SJSA1 (cell line): ENCODE data around the gene FGD4. TPM values are rescaled to one million over a fixed set of nuclear protein-coding genes. Genes with fewer than 3 reads are reported as not detected.
"Not testable (repeated sequence)": the region's sequence is repeated elsewhere in the genome, so short reads cannot be mapped to it uniquely, and the experiment has no call there.

Experiments
- DNase-seq, 2 experiments: peaks; one replicate each; pipeline ENCODE4 v3.0.0-alpha.2; 2015 to 2020; ENCODE audit warnings: low spot score in 2 of 2, low read depth in 1 of 2
- H3K27ac ChIP-seq: fragments of 250-450 bp; sonication (Bioruptor Pico); 2 replicates; pipeline ENCODE4 v1.5.1; 2020; ENCODE audit warnings: mild to moderate bottlenecking, moderate library complexity
- H3K27me3 ChIP-seq: fragments of 250-450 bp; sonication (Bioruptor Pico); replicated peaks from 2 replicates; pipeline ENCODE4 v1.5.1; 2020; ENCODE audit warnings: mild to moderate bottlenecking, moderate library complexity
- H3K36me3 ChIP-seq: fragments of 250-450 bp; sonication (Bioruptor Pico); 2 replicates; pipeline ENCODE4 v1.5.1; 2020; ENCODE audit warnings: mild to moderate bottlenecking
- H3K4me1 ChIP-seq: fragments of 250-450 bp; sonication (Bioruptor Pico); replicated peaks from 2 replicates; pipeline ENCODE4 v1.6.1; 2021; ENCODE audit warnings: mild to moderate bottlenecking
- H3K4me3 ChIP-seq: fragments of 250-450 bp; sonication (Bioruptor Pico); 2 replicates; pipeline ENCODE4 v1.5.1; 2020; ENCODE audit warnings: mild to moderate bottlenecking
- H3K9me3 ChIP-seq: fragments of 250-450 bp; sonication (Bioruptor Pico); replicated peaks from 2 replicates; pipeline ENCODE4 v1.5.1; 2020; ENCODE audit warnings: mild to moderate bottlenecking
- total RNA-seq: library from RNA; depleted of rRNA; stranded (reverse); fragments of >200 nt; shearing (Covaris generic); gene quantifications from 2 replicates; pipeline ENCODE4 v1.2.3, GENCODE V29; 2014

Gene FGD4
- total RNA-seq, 1 experiment from 2014 or later: 2.8 TPM

DNA sequence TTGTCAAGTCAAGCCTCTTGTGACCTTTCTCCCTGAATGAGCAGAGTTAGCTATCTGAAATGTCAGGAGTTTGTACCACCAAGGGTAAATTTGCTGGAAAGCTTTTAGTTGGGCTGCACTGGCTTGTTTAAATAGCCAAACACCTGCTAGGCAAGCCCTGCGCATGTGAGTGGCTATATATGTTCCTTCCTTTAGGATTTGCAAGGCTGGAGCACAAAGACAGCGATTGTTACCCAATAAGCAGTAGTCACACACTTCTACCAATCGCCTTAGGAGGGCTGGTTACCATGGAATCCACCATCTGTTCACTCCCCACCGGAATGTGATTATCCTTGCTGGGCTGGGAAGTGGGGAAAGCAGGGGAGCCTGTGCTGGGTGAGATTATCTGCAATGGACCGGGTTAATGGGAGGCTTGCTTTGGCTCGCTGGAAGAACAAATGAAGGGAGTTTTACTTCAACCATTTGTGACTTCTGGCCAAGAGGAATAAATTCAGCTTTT, 102.5 kb downstream of the FGD4 start:
- H3K9me3 ChIP-seq: no peaks in the 10 kb centered on the region
- no peak overlapping the region for H3K4me3 ChIP-seq
- no peaks in the 10 kb centered on the region for H3K27me3 ChIP-seq
- DNase-seq: no peak
- H3K36me3 ChIP-seq: no peaks in the 10 kb centered on the region
- no peaks in the 10 kb centered on the region for H3K4me1 ChIP-seq
- no peak overlapping the region for H3K27ac ChIP-seq

- Histone ChIP-seq H3K27ac (no peak overlapping the region), H3K4me1 (no peaks in the 10 kb centered on the region), H3K36me3 (no peaks in the 10 kb centered on the region), H3K9me3 (no peaks in the 10 kb centered on the region), H3K4me3 (no peak overlapping the region), H3K27me3 (no peaks in the 10 kb centered on the region)
- DNase-seq: no peak
These were observed 103.5 kb downstream of the FGD4 start for GRCh38 chr12:32502693-32503502.

GRCh38 chr12:32503730-32504129, 104.4 kb downstream of the FGD4 start:
- H3K9me3 ChIP-seq: no peaks in the 10 kb centered on the region; the same call in 1 of the 2 replicates
- no peak for DNase-seq
- H3K4me1 ChIP-seq: no peaks in the 10 kb centered on the region
- H3K27ac ChIP-seq: no peak overlapping the region
- H3K27me3 ChIP-seq: no peaks in the 10 kb centered on the region
- H3K36me3 ChIP-seq: no peaks in the 10 kb centered on the region
- H3K4me3 ChIP-seq: no peak overlapping the region

GRCh38 chr12:32504591-32504990, 105.2 kb downstream of the FGD4 start:
- H3K4me1 ChIP-seq: no peaks in the 10 kb centered on the region
- no peaks in the 10 kb centered on the region for H3K36me3 ChIP-seq
- no peaks in the 10 kb centered on the region; the same call in 1 of the 2 replicates for H3K9me3 ChIP-seq
- H3K27ac ChIP-seq: no peak overlapping the region
- no peak for DNase-seq
- H3K27me3 ChIP-seq: no peaks in the 10 kb centered on the region
- H3K4me3 ChIP-seq: no peak overlapping the region

- no peaks in the 10 kb centered on the region for H3K4me1 ChIP-seq
- no peak overlapping the region for H3K4me3 ChIP-seq
- H3K36me3 ChIP-seq: no peaks in the 10 kb centered on the region
- H3K9me3 ChIP-seq: no peaks in the 10 kb centered on the region; the same call in 1 of the 2 replicates
- no peaks in the 10 kb centered on the region for H3K27me3 ChIP-seq
- no peak for DNase-seq
- H3K27ac ChIP-seq: no peak overlapping the region
These were observed 105.9 kb downstream of the FGD4 start for GRCh38 chr12:32505067-32505945.

- H3K4me3 ChIP-seq, H3K9me3 ChIP-seq, DNase-seq, H3K27me3 ChIP-seq, H3K27ac ChIP-seq, H3K4me1 ChIP-seq, H3K36me3 ChIP-seq: not testable (repeated sequence)
These were observed 108.0 kb downstream of the FGD4 start for GRCh38 chr12:32507096-32507941.

DNA sequence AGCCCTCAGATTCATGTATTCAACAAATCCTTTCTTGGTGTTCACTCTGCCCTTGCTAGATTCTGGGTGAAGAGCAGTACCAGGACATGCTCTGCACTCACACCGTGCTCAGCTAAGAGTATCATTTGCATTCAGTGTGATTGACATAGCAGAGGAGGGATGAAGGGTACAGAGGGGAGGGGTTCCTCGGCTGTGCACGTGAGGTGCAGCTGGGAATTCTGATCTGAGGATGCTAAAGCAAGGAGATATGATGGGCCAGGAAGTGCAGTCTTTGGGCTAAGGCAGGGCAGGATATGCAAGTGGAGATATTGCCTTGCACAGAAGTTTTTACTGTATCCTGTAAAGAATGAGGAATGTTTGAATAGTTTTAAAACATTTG, 108.6 kb downstream of the FGD4 start:
- Histone ChIP-seq H3K27me3 (no peaks in the 10 kb centered on the region), H3K36me3 (no peaks in the 10 kb centered on the region), H3K4me1 (no peaks in the 10 kb centered on the region), H3K4me3 (no peak overlapping the region), H3K9me3 (no peaks in the 10 kb centered on the region; the same call in 1 of the 2 replicates), H3K27ac (no peak overlapping the region)
- DNase-seq: no peak

DNA sequence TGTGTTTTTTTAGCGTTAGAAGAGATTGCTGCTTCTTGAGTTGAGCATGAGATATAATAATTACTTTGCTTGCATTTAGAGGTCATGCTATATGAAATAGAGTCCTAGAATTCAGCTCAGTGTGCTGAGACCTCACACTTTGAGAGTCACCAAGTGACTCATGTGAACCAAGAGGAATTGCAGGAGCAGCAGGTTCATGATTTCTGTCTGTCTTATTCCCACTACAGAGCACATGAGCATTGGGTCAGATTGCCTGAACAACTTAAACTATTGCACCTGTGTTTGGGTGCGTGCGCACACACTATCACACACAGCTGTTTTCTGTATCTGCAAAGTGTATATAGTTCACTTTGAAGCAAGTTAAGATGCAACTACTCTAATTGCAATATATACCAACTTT, 109.3 kb downstream of the FGD4 start:
- H3K27me3 ChIP-seq: no peaks in the 10 kb centered on the region
- no peaks in the 10 kb centered on the region; the same call in 1 of the 2 replicates for H3K9me3 ChIP-seq
- no peak for DNase-seq
- no peaks in the 10 kb centered on the region for H3K4me1 ChIP-seq
- H3K4me3 ChIP-seq: no peak overlapping the region
- no peak overlapping the region for H3K27ac ChIP-seq
- H3K36me3 ChIP-seq: no peaks in the 10 kb centered on the region

DNA sequence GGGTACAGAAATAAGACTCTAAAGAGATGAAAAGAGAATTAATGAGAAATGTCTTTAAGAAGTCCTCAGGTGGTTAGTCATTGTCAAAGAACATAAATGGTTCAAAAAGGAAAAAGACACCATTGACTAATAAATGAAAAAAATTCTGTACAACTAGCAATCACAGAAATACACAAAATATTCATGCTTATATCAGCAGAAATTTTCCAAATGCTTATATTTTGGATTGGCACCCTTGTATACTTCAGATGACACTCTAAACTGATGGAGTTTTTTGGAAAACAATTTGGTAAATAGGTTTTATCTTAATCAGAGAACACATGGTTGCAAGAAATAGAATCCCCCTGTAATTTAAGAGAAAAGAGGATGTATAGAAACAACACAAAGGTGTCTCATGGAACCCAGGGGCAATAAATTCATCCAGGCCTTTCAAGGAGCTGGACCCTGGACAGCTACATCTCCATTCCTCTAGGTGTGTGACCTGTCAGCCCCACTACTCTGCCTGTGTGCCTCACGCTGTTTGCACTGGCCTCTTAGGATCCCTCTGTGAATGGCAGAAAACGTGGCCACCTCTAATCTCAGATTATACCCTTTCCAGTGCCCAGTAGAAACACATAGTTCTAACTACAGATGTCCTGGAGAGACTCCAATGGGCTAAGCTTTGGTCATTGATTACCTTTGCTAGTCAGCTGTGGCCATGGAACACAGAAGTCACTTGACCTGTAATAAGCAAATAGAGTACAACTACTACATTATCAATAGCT, 110.2 kb downstream of the FGD4 start:
- H3K4me1 ChIP-seq: no peaks in the 10 kb centered on the region
- no peak overlapping the region for H3K4me3 ChIP-seq
- no peaks in the 10 kb centered on the region; the same call in 1 of the 2 replicates for H3K9me3 ChIP-seq
- no peaks in the 10 kb centered on the region for H3K27me3 ChIP-seq
- DNase-seq: no peak
- H3K36me3 ChIP-seq: no peaks in the 10 kb centered on the region
- H3K27ac ChIP-seq: no peak overlapping the region

GRCh38 chr12:32511976-32512375, 112.6 kb downstream of the FGD4 start:
- H3K9me3 ChIP-seq, H3K4me3 ChIP-seq, H3K27ac ChIP-seq, DNase-seq, H3K36me3 ChIP-seq, H3K4me1 ChIP-seq, H3K27me3 ChIP-seq: not testable (repeated sequence)

DNA sequence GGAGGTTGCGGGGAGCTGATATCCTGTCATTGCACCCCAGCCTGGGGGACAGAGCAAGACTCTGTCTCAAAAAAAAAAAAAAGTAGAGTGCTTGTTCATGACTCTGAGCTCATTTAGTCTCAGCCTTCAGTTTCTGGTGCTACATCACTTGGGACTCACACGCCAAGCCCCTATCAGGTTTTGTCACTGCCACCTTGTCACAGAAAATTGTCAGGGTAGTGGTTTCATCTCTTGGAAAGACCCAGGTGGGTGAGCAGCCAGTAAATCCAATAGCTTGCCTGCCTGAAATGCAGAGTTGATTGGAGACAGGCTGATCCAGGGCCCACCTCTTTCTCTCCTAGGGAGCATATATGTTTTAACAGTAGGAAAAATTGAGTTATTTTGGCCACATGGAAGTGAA, 113.0 kb downstream of the FGD4 start:
- H3K36me3 ChIP-seq: no peaks in the 10 kb centered on the region
- no peaks in the 10 kb centered on the region for H3K4me1 ChIP-seq
- no peaks in the 10 kb centered on the region; the same call in 1 of the 2 replicates for H3K9me3 ChIP-seq
- no peaks in the 10 kb centered on the region for H3K27me3 ChIP-seq
- no peak overlapping the region for H3K27ac ChIP-seq
- no peak for DNase-seq
- no peak overlapping the region for H3K4me3 ChIP-seq

DNA sequence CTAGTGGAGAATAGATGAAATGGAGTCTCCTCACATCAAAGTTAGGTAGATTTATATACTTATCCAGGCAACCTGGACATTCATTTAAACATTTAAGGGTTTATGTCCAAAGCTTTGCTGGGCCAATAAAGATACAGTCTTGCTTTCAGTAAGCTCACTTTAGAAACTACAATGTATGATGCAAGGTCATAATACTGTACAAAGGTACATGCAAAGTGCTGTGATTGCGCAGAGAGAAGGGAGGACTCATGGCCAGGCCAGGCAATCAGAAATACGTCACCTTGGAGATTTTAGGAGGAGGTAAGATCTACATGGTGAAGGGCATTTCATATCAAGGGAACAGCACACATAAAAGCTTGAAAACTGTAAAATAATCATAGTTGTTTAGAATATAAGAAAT, 113.6 kb downstream of the FGD4 start:
- Histone ChIP-seq H3K27ac (no peak overlapping the region), H3K36me3 (no peaks in the 10 kb centered on the region), H3K4me1 (no peaks in the 10 kb centered on the region), H3K27me3 (no peaks in the 10 kb centered on the region), H3K4me3 (no peak overlapping the region), H3K9me3 (no peaks in the 10 kb centered on the region; the same call in 1 of the 2 replicates)
- no peak for DNase-seq
